Activated CD8-positive, alpha-beta T cell treated with anti-CD3 and anti-CD28 coated beads for 36 hours (primary cell): Measurements from ENCODE around the gene C2orf80. TPM values are rescaled to one million over a fixed set of nuclear protein-coding genes. Genes with fewer than 3 reads are reported as not detected.

ENCODE experiments used
- ATAC-seq: fragments of 200-7000 bp; cut with Tn5 transposase; one replicate; pipeline ENCODE4 v1.10.0; 2021; ENCODE audit warnings: mild to moderate bottlenecking, moderate library complexity
- CTCF ChIA-PET: fragments of 350-600 bp; sonication (Branson Sonifier 250); formaldehyde crosslinking; loops from one replicate; lab custom pipeline; 2021; ENCODE audit warnings: antibody characterized with exemption; lab: Charles Lee
- POLR2A ChIA-PET: fragments of 350-600 bp; sonication (Branson Sonifier 250); formaldehyde crosslinking; loops from one replicate; lab custom pipeline; 2021; ENCODE audit warnings: antibody characterized with exemption; lab: Charles Lee
- DNase-seq: peaks from one replicate; pipeline ENCODE4 v3.0.0-alpha.2; 2020
- H3K27ac Mint-ChIP-seq: one replicate; pipeline ENCODE4 v1.8.0; 2021; ENCODE audit warnings: mild to moderate bottlenecking, mixed read lengths
- H3K27me3 Mint-ChIP-seq: one replicate; pipeline ENCODE4 v1.8.0; 2021; ENCODE audit warnings: mixed read lengths
- H3K36me3 Mint-ChIP-seq: one replicate; pipeline ENCODE4 v1.8.0; 2021; ENCODE audit warnings: low read depth, mixed read lengths
- H3K4me1 Mint-ChIP-seq: one replicate; pipeline ENCODE4 v1.8.0; 2021; ENCODE audit warnings: low read depth, mixed read lengths
- H3K4me3 Mint-ChIP-seq: one replicate; pipeline ENCODE4 v1.8.0; 2021; ENCODE audit warnings: mild to moderate bottlenecking, moderate library complexity, mixed read lengths
- H3K9me3 Mint-ChIP-seq: one replicate; pipeline ENCODE4 v1.8.0; 2021; ENCODE audit warnings: mixed read lengths
- CTCF ChIP-seq: fragments of 200-600 bp; IDR thresholded peaks from one replicate; pipeline ENCODE4 v1.8.0; 2022; ENCODE audit warnings: antibody characterized with exemption, mild to moderate bottlenecking
- intact Hi-C: fragments of 100-400 bp; cut with micrococcal nuclease; formaldehyde crosslinking; loops from one replicate; pipeline ENCODE4 v1.10.0; 2022
- total RNA-seq, 2 experiments: library from RNA; stranded (reverse); gene quantifications; one replicate each; pipeline ENCODE4 v1.2.3, GENCODE V29; 2021

The C2orf80 gene
- total RNA-seq, 2 experiments from 2014 or later: not detected

- ChIA-PET CTCF (interaction anchor here (1.0 to 1.5 kb wide), 2 partner anchors 38 to 39 kb away, joined by 5 to 7 read pairs; no protein-coding TSS in a partner anchor), POLR2A (interaction anchor here (0.6 kb wide), 1 partner anchor 38 kb away, joined by 3 read pairs; no protein-coding TSS in a partner anchor)
- Mint-ChIP-seq H3K27ac (no peak overlapping the region), H3K4me1 (peaks cover 10% of the 10 kb centered on the region), H3K36me3 (no peaks in the 10 kb centered on the region), H3K9me3 (peaks cover 5% of the 10 kb centered on the region), H3K27me3 (no peaks in the 10 kb centered on the region), H3K4me3 (no peak overlapping the region)
- no peak for ATAC-seq
- intact Hi-C loops: no loop called here
- no peak for TF ChIP-seq CTCF
- no peak for DNase-seq
Observed at GRCh38 chr2:208136716-208137094, 53.1 kb downstream of the C2orf80 start.

GRCh38 chr2:208135794-208136715 lies 53.8 kb downstream of the C2orf80 start:
- ChIA-PET CTCF (interaction anchor here (1.0 kb wide), 1 partner anchor 39 kb away, joined by 5 read pairs; no protein-coding TSS in a partner anchor), POLR2A (no interaction called here)
- no peaks in the 10 kb centered on the region for H3K36me3 Mint-ChIP-seq
- peaks cover 5% of the 10 kb centered on the region for H3K9me3 Mint-ChIP-seq
- H3K4me3 Mint-ChIP-seq: no peak overlapping the region
- H3K4me1 Mint-ChIP-seq: peaks cover 10% of the 10 kb centered on the region
- DNase-seq: no peak
- H3K27ac Mint-ChIP-seq: no peak overlapping the region
- intact Hi-C loops: no loop called here
- ATAC-seq: no peak
- no peaks in the 10 kb centered on the region for H3K27me3 Mint-ChIP-seq
- TF ChIP-seq CTCF: no peak

GRCh38 chr2:208134928-208135586 lies 54.8 kb downstream of the C2orf80 start:
- POLR2A ChIA-PET: no interaction called here
- peak; percentile 53 for DNase-seq
- CTCF ChIA-PET: interaction anchor here (0.9 to 1.2 kb wide), 2 partner anchors 41 to 119 kb away, joined by 4 read pairs; no protein-coding TSS in a partner anchor
- Mint-ChIP-seq H3K4me3 (no peak overlapping the region), H3K36me3 (no peaks in the 10 kb centered on the region), H3K9me3 (peaks cover 5% of the 10 kb centered on the region), H3K27me3 (no peaks in the 10 kb centered on the region), H3K4me1 (peaks cover 10% of the 10 kb centered on the region), H3K27ac (peak overlapping the region; percentile 35)
- intact Hi-C loops: no loop called here
- TF ChIP-seq CTCF: no peak
- ATAC-seq: peak; percentile 89

- TF ChIP-seq CTCF: no peak
- H3K4me3 Mint-ChIP-seq: no peak overlapping the region
- DNase-seq (no peak), ATAC-seq (no peak)
- H3K27ac Mint-ChIP-seq: no peak overlapping the region
- POLR2A ChIA-PET: no interaction called here
- peaks cover 6% of the 10 kb centered on the region for H3K27me3 Mint-ChIP-seq
- H3K36me3 Mint-ChIP-seq: no peaks in the 10 kb centered on the region
- peaks cover 10% of the 10 kb centered on the region for H3K4me1 Mint-ChIP-seq
- no peaks in the 10 kb centered on the region for H3K9me3 Mint-ChIP-seq
- CTCF ChIA-PET: no interaction called here
- intact Hi-C loops: no loop called here
Observed at GRCh38 chr2:208130712-208131110, 59.1 kb downstream of the C2orf80 start.
